Stimulated activated CD4-positive, alpha-beta T cell treated with anti-CD3 and anti-CD28 coated beads, Interleukin-1b, Interleukin-23, amount 100 ng/mL, for 1 hour (primary cell): ENCODE measurements around the gene AARSD1.
"Not testable (repeated sequence)": the region's sequence is repeated elsewhere in the genome, so short reads cannot be mapped to it uniquely, and the experiment has no call there.

ENCODE experiments used
- DNase-seq, 2 donors: peaks; one replicate each; pipeline ENCODE4 v3.0.0-alpha.2; 2020; ENCODE audit warnings: low read depth in 2 of 2

The AARSD1 gene

GRCh38 chr17:42920106-42920900, 44.0 kb downstream of the AARSD1 start:
- no peak for DNase-seq

GRCh38 chr17:42919522-42920077, 44.7 kb downstream of the AARSD1 start:
- not testable (repeated sequence) for DNase-seq

GRCh38 chr17:42918902-42919521, 45.2 kb downstream of the AARSD1 start:
- DNase-seq = no peak

GRCh38 chr17:42917236-42917603, 47.0 kb downstream of the AARSD1 start:
- no peak for DNase-seq

GRCh38 chr17:42916388-42917235, 47.6 kb downstream of the AARSD1 start:
- DNase-seq = not testable (repeated sequence)

- DNase-seq = not testable (repeated sequence)
Observed at GRCh38 chr17:42915288-42915687, 49.0 kb downstream of the AARSD1 start.

GRCh38 chr17:42913981-42914617, 50.2 kb downstream of the AARSD1 start:
- DNase-seq = no peak

- no peak for DNase-seq
Observed at GRCh38 chr17:42913522-42913921, 50.7 kb downstream of the AARSD1 start.

GRCh38 chr17:42908872-42909700, 55.2 kb downstream of the AARSD1 start:
- no peak for DNase-seq

GRCh38 chr17:42906772-42907446, 57.3 kb downstream of the AARSD1 start:
- no peak for DNase-seq

GRCh38 chr17:42904110-42904469, 60.2 kb downstream of the AARSD1 start:
- DNase-seq = no peak

GRCh38 chr17:42901535-42902229, 62.6 kb downstream of the AARSD1 start:
- no peak for DNase-seq
